Transverse colon (tissue), 3 donors: ENCODE data around the gene RPS6KB1.
"Not testable (repeated sequence)": the region's sequence is repeated elsewhere in the genome, so short reads cannot be mapped to it uniquely, and the experiment has no call there.

Experiments used
- EP300 ChIP-seq: sonication (generic); formaldehyde crosslinking; IDR thresholded peaks from one replicate; pipeline ENCODE4 v1.6.1; 2017; ENCODE audit warnings: antibody characterized with exemption, low read depth
- TF ChIP-seq, protein P1 (sequence below), 5 experiments: fragments of 200-600 bp in 3 of 5; fragments of 450-650 bp in 2 of 5; sonication (generic) in 3 of 5; IDR thresholded peaks; 1 replicate in 2 of 5; 2 replicates in 3 of 5; pipeline ENCODE4 v1.5.1; 2016 to 2017; ENCODE audit warnings: antibody characterized with exemption in 5 of 5, inconsistent platforms in 3 of 5, mild to moderate bottlenecking in 2 of 5, moderate library complexity in 1 of 5

DNA sequence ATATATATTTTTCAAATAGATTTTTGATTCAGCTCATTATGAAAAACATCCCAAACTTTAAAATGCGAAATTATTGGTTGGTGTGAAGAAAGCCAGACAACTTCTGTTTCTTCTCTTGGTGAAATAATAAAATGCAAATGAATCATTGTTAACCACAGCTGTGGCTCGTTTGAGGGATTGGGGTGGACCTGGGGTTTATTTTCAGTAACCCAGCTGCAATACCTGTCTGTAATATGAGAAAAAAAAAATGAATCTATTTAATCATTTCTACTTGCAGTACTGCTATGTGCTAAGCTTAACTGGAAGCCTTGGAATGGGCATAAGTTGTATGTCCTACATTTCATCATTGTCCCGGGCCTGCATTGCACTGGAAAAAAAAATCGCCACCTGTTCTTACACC lies 54.4 kb downstream of the RPS6KB1 start:
- TF ChIP-seq, protein P1, sequence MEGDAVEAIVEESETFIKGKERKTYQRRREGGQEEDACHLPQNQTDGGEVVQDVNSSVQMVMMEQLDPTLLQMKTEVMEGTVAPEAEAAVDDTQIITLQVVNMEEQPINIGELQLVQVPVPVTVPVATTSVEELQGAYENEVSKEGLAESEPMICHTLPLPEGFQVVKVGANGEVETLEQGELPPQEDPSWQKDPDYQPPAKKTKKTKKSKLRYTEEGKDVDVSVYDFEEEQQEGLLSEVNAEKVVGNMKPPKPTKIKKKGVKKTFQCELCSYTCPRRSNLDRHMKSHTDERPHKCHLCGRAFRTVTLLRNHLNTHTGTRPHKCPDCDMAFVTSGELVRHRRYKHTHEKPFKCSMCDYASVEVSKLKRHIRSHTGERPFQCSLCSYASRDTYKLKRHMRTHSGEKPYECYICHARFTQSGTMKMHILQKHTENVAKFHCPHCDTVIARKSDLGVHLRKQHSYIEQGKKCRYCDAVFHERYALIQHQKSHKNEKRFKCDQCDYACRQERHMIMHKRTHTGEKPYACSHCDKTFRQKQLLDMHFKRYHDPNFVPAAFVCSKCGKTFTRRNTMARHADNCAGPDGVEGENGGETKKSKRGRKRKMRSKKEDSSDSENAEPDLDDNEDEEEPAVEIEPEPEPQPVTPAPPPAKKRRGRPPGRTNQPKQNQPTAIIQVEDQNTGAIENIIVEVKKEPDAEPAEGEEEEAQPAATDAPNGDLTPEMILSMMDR (IDR thresholded peaks at IDR 0.05) = not testable (repeated sequence)
- not testable (repeated sequence) for TF ChIP-seq EP300
